K562 (cell line): ENCODE results near the gene SMAD4. TPM values are rescaled to one million over a fixed set of nuclear protein-coding genes. Genes with fewer than 3 reads are reported as not detected.

Experiments
- BDP1 ChIP-seq: IDR thresholded peaks from 3 replicates; pipeline ENCODE4 v1.6.1; 2011; ENCODE audit not compliant: insufficient read length, insufficient read depth
- CTCFL ChIP-seq: IDR thresholded peaks from 2 replicates; pipeline ENCODE4 v1.6.1; 2011; ENCODE audit warnings: borderline replicate concordance, low read depth, mild to moderate bottlenecking, moderate library complexity, low read length; ENCODE audit not compliant: insufficient read depth, poor library complexity, severe bottlenecking
- DIDO1 ChIP-seq: fragments of 450-650 bp; IDR thresholded peaks from 2 replicates; pipeline ENCODE4 v1.6.1; 2016; ENCODE audit warnings: low read depth, missing biosample characterization, missing genetic modification characterization
- ESRRB ChIP-seq: fragments of 250-450 bp; sonication (Bioruptor Pico); IDR thresholded peaks from 2 replicates; pipeline ENCODE4 v1.5.0; 2020; ENCODE audit warnings: mild to moderate bottlenecking, moderate library complexity, borderline replicate concordance
- ETV5 ChIP-seq: sonication (generic); formaldehyde crosslinking; IDR thresholded peaks from 2 replicates; pipeline ENCODE4 v1.4.0; 2020; ENCODE audit warnings: low read depth, mild to moderate bottlenecking, missing genetic modification reagents
- FIP1L1 ChIP-seq: fragments of 200-400 bp; formaldehyde crosslinking; IDR thresholded peaks from 2 replicates; pipeline ENCODE4 v1.6.1; 2018; ENCODE audit warnings: mild to moderate bottlenecking, low read depth, low read length; ENCODE audit not compliant: poor library complexity, severe bottlenecking
- HDAC8 ChIP-seq: fragments of 450-650 bp; IDR thresholded peaks from 2 replicates; pipeline ENCODE4 v1.6.1; 2016; ENCODE audit warnings: mild to moderate bottlenecking, missing genetic modification characterization, moderate library complexity, missing compliant biosample characterization
- POLR3G ChIP-seq: IDR thresholded peaks from 2 replicates; pipeline ENCODE4 v1.6.1; 2011; ENCODE audit not compliant: insufficient read length, insufficient replicate concordance; ENCODE audit errors: extremely low read depth
- PRMT5 ChIP-seq: sonication (generic); formaldehyde crosslinking; IDR thresholded peaks from 2 replicates; pipeline ENCODE4 v1.5.0; 2020; ENCODE audit warnings: missing genetic modification reagents
- THRB ChIP-seq: fragments of 450-650 bp; formaldehyde crosslinking; conservative IDR thresholded peaks from 2 replicates; pipeline ENCODE4 v1.4.0; 2022; ENCODE audit warnings: mild to moderate bottlenecking, missing genetic modification characterization
- ZBTB5 ChIP-seq: fragments of 450-650 bp; IDR thresholded peaks from 2 replicates; pipeline ENCODE4 v1.6.1; 2017; ENCODE audit warnings: antibody characterized with exemption
- polyA plus RNA-seq, 8 experiments: library from polyadenylated mRNA; depleted of rRNA in 4 of 8; stranded (reverse) in 5 of 8; unstranded in 3 of 8; fragments of >200 nt; fragmentation: Nextera tagmentation in 2 of 8; fragmentation: Illumina TruSeq in 1 of 8; extraction: Ambion mirVana in 2 of 8; extraction: Trizol in 1 of 8; gene quantifications; 2 replicates each; pipeline versions ENCODE4 v1.2.1 to v1.2.3, GENCODE V29; 2011 to 2014; ENCODE audit warnings: inconsistent platforms in 1 of 8, missing spikeins in 1 of 8
- total RNA-seq, 7 experiments: library from RNA; depleted of rRNA in 6 of 7; stranded (reverse); fragments of >200 nt in 6 of 7; fragmentation: Illumina TruSeq in 2 of 7; extraction: Trizol in 2 of 7; gene quantifications; 2 replicates each; pipeline versions ENCODE4 v1.2.1 to v1.2.3, GENCODE V29; 2011 to 2021; ENCODE audit warnings: low replicate concordance in 1 of 7
- TF ChIP-seq, protein P1 (sequence below), 2 experiments: IDR thresholded peaks in 1 of 2; conservative IDR thresholded peaks in 1 of 2; 2 replicates each; pipeline ENCODE4 v1.6.1; 2016; ENCODE audit warnings: low read depth in 2 of 2, mild to moderate bottlenecking in 1 of 2, missing compliant biosample characterization in 1 of 2, missing genetic modification characterization in 1 of 2, moderate library complexity in 1 of 2
- TF ChIP-seq, protein P2 (sequence below): fragments of 450-650 bp; IDR thresholded peaks from 2 replicates; pipeline ENCODE4 v1.6.1; 2016

Gene SMAD4
- total and polyA plus RNA-seq, 9 of the 15 experiments (the other 6 are each of a cell fraction or from before 2014, with no cell fraction given): 5.7 to 55.0 (median 39.4) TPM

DNA sequence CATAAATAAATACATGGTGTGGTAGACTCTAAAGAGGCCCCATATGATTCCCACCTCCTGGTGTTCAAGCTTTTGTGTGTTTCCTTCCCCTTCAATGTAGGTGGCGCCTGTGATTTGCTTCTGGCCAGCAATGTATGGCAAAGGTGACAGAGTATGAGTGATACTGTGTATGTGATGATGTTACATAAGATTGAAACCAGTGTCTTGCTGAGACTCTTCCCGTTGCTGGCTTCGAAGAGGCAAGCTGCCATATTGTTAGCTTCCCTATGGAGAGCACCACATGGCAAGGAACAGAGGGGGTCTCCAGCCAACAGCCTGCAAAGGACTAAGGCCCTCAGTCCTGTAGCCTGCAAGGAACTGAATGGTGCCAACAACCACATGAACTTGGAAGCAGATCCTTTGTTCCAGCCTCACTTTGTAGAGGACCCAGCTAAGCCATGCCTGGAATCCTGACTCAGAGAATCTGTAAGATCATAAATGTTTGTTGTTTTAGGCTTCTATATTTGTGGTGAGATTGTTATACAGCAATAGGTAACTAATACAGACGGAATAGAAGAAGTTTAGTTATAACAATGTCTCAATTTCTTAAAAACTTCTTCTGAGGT lies 1.7 kb upstream of the SMAD4 start (continued):
- TF ChIP-seq, protein P1, sequence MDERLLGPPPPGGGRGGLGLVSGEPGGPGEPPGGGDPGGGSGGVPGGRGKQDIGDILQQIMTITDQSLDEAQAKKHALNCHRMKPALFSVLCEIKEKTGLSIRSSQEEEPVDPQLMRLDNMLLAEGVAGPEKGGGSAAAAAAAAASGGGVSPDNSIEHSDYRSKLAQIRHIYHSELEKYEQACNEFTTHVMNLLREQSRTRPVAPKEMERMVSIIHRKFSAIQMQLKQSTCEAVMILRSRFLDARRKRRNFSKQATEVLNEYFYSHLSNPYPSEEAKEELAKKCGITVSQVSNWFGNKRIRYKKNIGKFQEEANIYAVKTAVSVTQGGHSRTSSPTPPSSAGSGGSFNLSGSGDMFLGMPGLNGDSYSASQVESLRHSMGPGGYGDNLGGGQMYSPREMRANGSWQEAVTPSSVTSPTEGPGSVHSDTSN (CRISPR knock-in tag; IDR thresholded peaks at IDR 0.05; ENCODE audit: low read depth): no peak
- TF ChIP-seq, protein P1 (tag; conservative IDR thresholded peaks at IDR 0.05; ENCODE audit: low read depth): 0 out of 2 replicates have a peak, but pooled peaks have one; percentile 19
- TF ChIP-seq DIDO1 (tag) (no peak), ZBTB5 (no peak), ESRRB (no peak), POLR3G (no peak), FIP1L1 (no peak), BDP1 (no peak), ETV5 (no peak), THRB (no peak), CTCFL (peak; percentile 30), PRMT5 (no peak), HDAC8 (tag) (no peak)
- TF ChIP-seq, protein P2, sequence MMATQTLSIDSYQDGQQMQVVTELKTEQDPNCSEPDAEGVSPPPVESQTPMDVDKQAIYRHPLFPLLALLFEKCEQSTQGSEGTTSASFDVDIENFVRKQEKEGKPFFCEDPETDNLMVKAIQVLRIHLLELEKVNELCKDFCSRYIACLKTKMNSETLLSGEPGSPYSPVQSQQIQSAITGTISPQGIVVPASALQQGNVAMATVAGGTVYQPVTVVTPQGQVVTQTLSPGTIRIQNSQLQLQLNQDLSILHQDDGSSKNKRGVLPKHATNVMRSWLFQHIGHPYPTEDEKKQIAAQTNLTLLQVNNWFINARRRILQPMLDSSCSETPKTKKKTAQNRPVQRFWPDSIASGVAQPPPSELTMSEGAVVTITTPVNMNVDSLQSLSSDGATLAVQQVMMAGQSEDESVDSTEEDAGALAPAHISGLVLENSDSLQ: peak; percentile 27; the same call in 1 of the 2 replicates
